ENCODE results near the gene ZNF580.

The ZNF580 gene

GRCh38 chr19:55663846-55664536 is 23.2 kb downstream of the ZNF580 start:
- no peak for DNase-seq

GRCh38 chr19:55666343-55667005 is 25.7 kb downstream of the ZNF580 start:
- no peak for DNase-seq

GRCh38 chr19:55667006-55667381 is 26.2 kb downstream of the ZNF580 start:
- DNase-seq: no peak

GRCh38 chr19:55667511-55667910 is 26.7 kb downstream of the ZNF580 start:
- DNase-seq: no peak

GRCh38 chr19:55667958-55668357 is 27.2 kb downstream of the ZNF580 start:
- no peak for DNase-seq

GRCh38 chr19:55668603-55669348 is 28.0 kb downstream of the ZNF580 start:
- DNase-seq: no peak

GRCh38 chr19:55669418-55670279 is 28.8 kb downstream of the ZNF580 start:
- DNase-seq: no peak

GRCh38 chr19:55670280-55671053 is 29.7 kb downstream of the ZNF580 start:
- no peak for DNase-seq

- DNase-seq: no peak
These were observed 30.2 kb downstream of the ZNF580 start for GRCh38 chr19:55671054-55671378.

GRCh38 chr19:55672418-55672817 is 31.6 kb downstream of the ZNF580 start:
- no peak for DNase-seq

GRCh38 chr19:55673465-55673864 is 32.7 kb downstream of the ZNF580 start:
- DNase-seq: no peak

- DNase-seq: no peak
These were observed 33.1 kb downstream of the ZNF580 start for GRCh38 chr19:55673889-55674288.

GRCh38 chr19:55674459-55674840 is 33.6 kb downstream of the ZNF580 start:
- no peak for DNase-seq

- peak; percentile 81 for DNase-seq
These were observed 34.2 kb downstream of the ZNF580 start, which contains the start of gene EPN1 for GRCh38 chr19:55674841-55675660. EPN1 (plus strand) TSS chr19:55675226; CDS start chr19:55678628, 3,402 bp downstream.

GRCh38 chr19:55675661-55676354 is 35.0 kb downstream of the ZNF580 start:
- DNase-seq: no peak

- DNase-seq: no peak
These were observed 35.6 kb downstream of the ZNF580 start for GRCh38 chr19:55676383-55676782.

GRCh38 chr19:55676889-55677505 is 36.2 kb downstream of the ZNF580 start:
- no peak for DNase-seq

GRCh38 chr19:55677572-55678028 is 36.8 kb downstream of the ZNF580 start:
- no peak for DNase-seq

- no peak for DNase-seq
These were observed 37.4 kb downstream of the ZNF580 start for GRCh38 chr19:55678121-55678671.

Data from NCI-H2081 treated with DMSO at 0.1 percent for 48 hours (cell line).